ENCODE measurements around the gene ST6GAL1.

ST6GAL1 gene

GRCh38 chr3:187039100-187039722, 108.9 kb downstream of the ST6GAL1 start:
- Histone ChIP-seq H3K36me3 (ENCODE audit: control insufficient read depth in 4 of 4, insufficient read depth in 4 of 4, low read length in 3 of 4) (peaks cover 10 to 46% (median 32%) of the 10 kb centered on the region in 4 experiments), H3K4me3 (ENCODE audit: control insufficient read depth in 1 of 7, extremely low read depth in 1 of 7, insufficient read depth in 4 of 7, low read depth in 2 of 7, low read length in 6 of 7) (no peak overlapping the region), H3K4me1 (ENCODE audit: control extremely low read depth in 1 of 4, control insufficient read depth in 4 of 4, insufficient read depth in 4 of 4, low read length in 3 of 4) (peaks cover 12 to 31% (median 17%) of the 10 kb centered on the region in 4 experiments), H3K9me3 (ENCODE audit: control extremely low read depth in 1 of 5, control insufficient read depth in 4 of 5, insufficient read depth in 2 of 5, low read depth in 1 of 5, low read length in 4 of 5) (peaks cover 0 to 13% (median 0%) of the 10 kb centered on the region in 5 experiments), H3K27me3 (replicated peaks in 2 of 5; ENCODE audit: control insufficient read depth in 4 of 5, insufficient read depth in 5 of 5, low read length in 4 of 5) (no peaks in the 10 kb centered on the region), H3K27ac (ENCODE audit: insufficient read depth in 1 of 2, low read depth in 1 of 2, low read length in 2 of 2, poor library complexity in 1 of 2, severe bottlenecking in 2 of 2) (no peak overlapping the region)
- ChIA-PET CTCF (interaction anchor here (0.8 to 2.2 kb wide), 3 partner anchors 12 to 190 kb away, joined by 3 to 6 read pairs (median 4); no protein-coding TSS in a partner anchor), POLR2A (no interaction called here)
- DNase-seq, result no peak
- WGBS (ENCODE audit: insufficient coverage), result 88% methylated on average over 6 of the region's 10 CpGs

DNA sequence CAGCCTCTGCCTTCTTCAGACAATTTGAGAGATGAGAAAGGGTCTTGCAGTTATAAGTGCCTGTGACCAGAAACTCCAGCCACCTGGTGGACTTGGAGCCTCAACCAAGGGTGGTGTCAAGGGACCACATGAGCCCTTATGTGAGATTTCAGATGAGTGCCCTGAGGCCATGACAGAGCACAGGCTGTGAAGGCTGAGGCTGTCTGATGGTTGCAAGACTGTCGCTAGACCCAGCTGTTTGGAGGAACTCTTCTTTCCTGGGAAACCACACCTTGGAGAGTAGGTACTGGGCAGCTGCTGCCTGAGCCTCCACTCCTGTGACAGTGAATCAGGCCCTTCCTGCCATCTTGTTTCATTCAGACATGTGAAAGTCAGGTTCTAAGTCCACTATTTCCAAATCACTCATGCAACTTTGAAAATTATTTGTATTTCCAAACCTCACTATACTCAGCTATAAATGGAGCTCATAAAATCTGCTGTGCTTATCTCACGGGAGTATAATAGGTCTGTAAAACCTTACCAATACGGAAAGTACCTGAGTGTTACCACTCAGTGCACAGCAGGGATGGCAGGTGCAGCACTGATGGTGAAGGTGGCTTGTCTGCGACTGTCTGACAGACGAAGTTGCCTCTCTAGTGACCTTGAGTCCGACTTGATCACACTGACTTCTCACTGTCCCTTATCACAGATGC, 109.5 kb downstream of the ST6GAL1 start:
- 97% methylated on average over 5 of the region's 6 CpGs for WGBS (ENCODE audit: insufficient coverage)
- ChIA-PET CTCF (interaction anchor here (0.8 to 2.2 kb wide), 3 partner anchors 12 to 191 kb away, joined by 3 to 6 read pairs (median 4); no protein-coding TSS in a partner anchor), POLR2A (interaction anchor here (0.6 kb wide), 1 partner anchor 1632 kb away, joined by 3 read pairs; no protein-coding TSS in a partner anchor)
- Histone ChIP-seq H3K27ac (ENCODE audit: insufficient read depth in 1 of 2, low read depth in 1 of 2, low read length in 2 of 2, poor library complexity in 1 of 2, severe bottlenecking in 2 of 2) (peak overlapping the region in 1 of 2 experiments; percentile 23), H3K36me3 (ENCODE audit: control insufficient read depth in 4 of 4, insufficient read depth in 4 of 4, low read length in 3 of 4) (peaks cover 10 to 45% (median 31%) of the 10 kb centered on the region in 4 experiments), H3K9me3 (ENCODE audit: control extremely low read depth in 1 of 5, control insufficient read depth in 4 of 5, insufficient read depth in 2 of 5, low read depth in 1 of 5, low read length in 4 of 5) (peaks cover 0 to 10% (median 0%) of the 10 kb centered on the region in 5 experiments), H3K4me1 (ENCODE audit: control extremely low read depth in 1 of 4, control insufficient read depth in 4 of 4, insufficient read depth in 4 of 4, low read length in 3 of 4) (peaks cover 14 to 37% (median 21%) of the 10 kb centered on the region in 4 experiments), H3K4me3 (ENCODE audit: control insufficient read depth in 1 of 7, extremely low read depth in 1 of 7, insufficient read depth in 4 of 7, low read depth in 2 of 7, low read length in 6 of 7) (no peak overlapping the region), H3K27me3 (replicated peaks in 2 of 5; ENCODE audit: control insufficient read depth in 4 of 5, insufficient read depth in 5 of 5, low read length in 4 of 5) (no peaks in the 10 kb centered on the region)
- DNase-seq, result no peak

- Histone ChIP-seq H3K27ac (ENCODE audit: insufficient read depth in 1 of 2, low read depth in 1 of 2, low read length in 2 of 2, poor library complexity in 1 of 2, severe bottlenecking in 2 of 2) (peak overlapping the region in 1 of 2 experiments; percentile 23), H3K9me3 (ENCODE audit: control extremely low read depth in 1 of 5, control insufficient read depth in 4 of 5, insufficient read depth in 2 of 5, low read depth in 1 of 5, low read length in 4 of 5) (peaks cover 0 to 6% (median 0%) of the 10 kb centered on the region in 5 experiments), H3K4me3 (ENCODE audit: control insufficient read depth in 1 of 7, extremely low read depth in 1 of 7, insufficient read depth in 4 of 7, low read depth in 2 of 7, low read length in 6 of 7) (no peak overlapping the region), H3K27me3 (replicated peaks in 2 of 5; ENCODE audit: control insufficient read depth in 4 of 5, insufficient read depth in 5 of 5, low read length in 4 of 5) (no peaks in the 10 kb centered on the region), H3K4me1 (ENCODE audit: control extremely low read depth in 1 of 4, control insufficient read depth in 4 of 4, insufficient read depth in 4 of 4, low read length in 3 of 4) (peaks cover 14 to 40% (median 22%) of the 10 kb centered on the region in 4 experiments), H3K36me3 (ENCODE audit: control insufficient read depth in 4 of 4, insufficient read depth in 4 of 4, low read length in 3 of 4) (peaks cover 8 to 50% (median 33%) of the 10 kb centered on the region in 4 experiments)
- ChIA-PET POLR2A (no interaction called here), CTCF (interaction anchor here (1.2 to 2.2 kb wide), 3 partner anchors 10 to 109 kb away, joined by 3 to 6 read pairs (median 4); no protein-coding TSS in a partner anchor)
- DNase-seq, result no peak
- 92% methylated on average over 2 of the region's 5 CpGs for WGBS (ENCODE audit: insufficient coverage)
Observed at GRCh38 chr3:187040516-187041361, 110.4 kb downstream of the ST6GAL1 start.

DNA sequence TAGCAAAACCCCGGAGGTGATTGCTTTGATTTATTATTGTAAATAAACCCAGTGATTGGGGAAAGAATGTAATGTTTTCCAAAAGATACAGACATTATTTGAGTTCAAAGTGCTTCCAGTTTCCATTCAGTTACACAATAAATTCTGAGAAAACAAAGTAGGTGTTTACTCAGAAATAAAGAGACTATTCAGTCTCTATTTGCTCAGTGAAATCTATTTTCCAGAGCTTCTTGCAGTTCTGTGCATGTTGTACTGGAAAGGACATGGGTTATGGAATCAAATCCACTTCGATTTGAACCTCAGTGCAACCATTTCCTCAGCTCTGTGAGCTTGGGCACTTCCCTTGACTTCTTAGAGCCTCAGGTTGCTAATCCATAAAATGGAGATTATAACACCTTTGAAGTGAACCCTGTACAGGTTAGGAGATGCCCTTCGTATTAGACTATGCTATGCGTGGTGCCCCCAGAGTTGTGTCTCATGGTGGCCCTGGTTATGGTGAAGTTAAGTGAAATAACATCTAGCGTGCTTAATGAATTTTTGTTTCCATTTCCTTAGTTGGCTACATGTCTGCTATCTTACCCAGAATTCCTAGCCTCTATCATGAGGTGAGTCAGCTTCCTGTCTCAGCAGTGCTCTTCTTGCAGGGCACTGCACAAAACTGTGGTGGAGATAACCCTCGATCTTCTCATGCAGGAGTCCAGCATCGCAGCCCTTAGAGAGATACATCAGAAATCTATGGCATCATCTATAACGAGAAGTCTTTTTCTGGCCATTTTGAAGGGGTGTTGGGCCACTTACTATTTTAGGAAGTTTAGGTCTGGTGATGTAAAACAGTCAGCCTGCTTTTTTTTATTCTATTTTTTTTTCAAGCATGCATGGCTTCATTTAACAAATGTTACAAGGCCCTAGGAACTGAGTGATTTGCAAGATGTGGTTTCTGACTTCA, 111.3 kb downstream of the ST6GAL1 start:
- Histone ChIP-seq H3K27me3 (replicated peaks in 2 of 5; ENCODE audit: control insufficient read depth in 4 of 5, insufficient read depth in 5 of 5, low read length in 4 of 5) (no peaks in the 10 kb centered on the region), H3K9me3 (ENCODE audit: control extremely low read depth in 1 of 5, control insufficient read depth in 4 of 5, insufficient read depth in 2 of 5, low read depth in 1 of 5, low read length in 4 of 5) (no peaks in the 10 kb centered on the region), H3K4me1 (ENCODE audit: control extremely low read depth in 1 of 4, control insufficient read depth in 4 of 4, insufficient read depth in 4 of 4, low read length in 3 of 4) (peaks cover 14 to 40% (median 22%) of the 10 kb centered on the region in 4 experiments), H3K4me3 (ENCODE audit: control insufficient read depth in 1 of 7, extremely low read depth in 1 of 7, insufficient read depth in 4 of 7, low read depth in 2 of 7, low read length in 6 of 7) (no peak overlapping the region), H3K27ac (ENCODE audit: insufficient read depth in 1 of 2, low read depth in 1 of 2, low read length in 2 of 2, poor library complexity in 1 of 2, severe bottlenecking in 2 of 2) (peak overlapping the region in 1 of 2 experiments; percentile 55), H3K36me3 (ENCODE audit: control insufficient read depth in 4 of 4, insufficient read depth in 4 of 4, low read length in 3 of 4) (peaks cover 8 to 57% (median 37%) of the 10 kb centered on the region in 4 experiments)
- ChIA-PET CTCF (interaction anchor here (1.2 to 2.2 kb wide), 2 partner anchors 10 to 14 kb away, joined by 4 to 6 read pairs; no protein-coding TSS in a partner anchor), POLR2A (no interaction called here)
- 68% methylated on average over 6 of the region's 8 CpGs for WGBS (ENCODE audit: insufficient coverage)
- peak; percentile 39 to 73 (median 65) for DNase-seq

DNA sequence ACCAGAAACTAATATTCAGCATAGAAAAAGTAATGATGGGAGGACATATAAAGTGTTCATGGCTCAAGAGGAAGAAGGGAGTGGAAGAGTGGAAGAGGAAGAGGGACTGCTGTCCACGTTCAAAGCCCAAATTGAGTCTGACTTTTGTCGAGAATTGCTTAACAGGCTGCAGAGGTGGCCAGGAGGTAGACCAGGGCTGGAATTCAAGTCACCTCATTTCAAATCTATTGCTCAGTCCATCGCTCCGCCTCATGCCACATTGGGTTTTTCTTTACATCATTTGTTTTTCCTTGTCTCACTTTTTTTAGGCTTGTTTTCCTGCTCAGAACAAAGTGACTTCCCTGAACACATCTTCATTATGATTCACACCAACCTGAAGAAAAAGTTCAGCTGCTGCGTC, 112.0 kb downstream of the ST6GAL1 start:
- ChIA-PET CTCF (no interaction called here), POLR2A (no interaction called here)
- Histone ChIP-seq H3K4me3 (ENCODE audit: control insufficient read depth in 1 of 7, extremely low read depth in 1 of 7, insufficient read depth in 4 of 7, low read depth in 2 of 7, low read length in 6 of 7) (peak overlapping the region in 1 of 7 experiments; percentile 10), H3K4me1 (ENCODE audit: control extremely low read depth in 1 of 4, control insufficient read depth in 4 of 4, insufficient read depth in 4 of 4, low read length in 3 of 4) (peaks cover 14 to 40% (median 22%) of the 10 kb centered on the region in 4 experiments), H3K36me3 (ENCODE audit: control insufficient read depth in 4 of 4, insufficient read depth in 4 of 4, low read length in 3 of 4) (peaks cover 8 to 57% (median 37%) of the 10 kb centered on the region in 4 experiments), H3K27ac (ENCODE audit: insufficient read depth in 1 of 2, low read depth in 1 of 2, low read length in 2 of 2, poor library complexity in 1 of 2, severe bottlenecking in 2 of 2) (no peak overlapping the region), H3K9me3 (ENCODE audit: control extremely low read depth in 1 of 5, control insufficient read depth in 4 of 5, insufficient read depth in 2 of 5, low read depth in 1 of 5, low read length in 4 of 5) (no peaks in the 10 kb centered on the region), H3K27me3 (replicated peaks in 2 of 5; ENCODE audit: control insufficient read depth in 4 of 5, insufficient read depth in 5 of 5, low read length in 4 of 5) (no peaks in the 10 kb centered on the region)
- no peak for DNase-seq
- 86% methylated on average over 4 of the region's 5 CpGs for WGBS (ENCODE audit: insufficient coverage)

DNA sequence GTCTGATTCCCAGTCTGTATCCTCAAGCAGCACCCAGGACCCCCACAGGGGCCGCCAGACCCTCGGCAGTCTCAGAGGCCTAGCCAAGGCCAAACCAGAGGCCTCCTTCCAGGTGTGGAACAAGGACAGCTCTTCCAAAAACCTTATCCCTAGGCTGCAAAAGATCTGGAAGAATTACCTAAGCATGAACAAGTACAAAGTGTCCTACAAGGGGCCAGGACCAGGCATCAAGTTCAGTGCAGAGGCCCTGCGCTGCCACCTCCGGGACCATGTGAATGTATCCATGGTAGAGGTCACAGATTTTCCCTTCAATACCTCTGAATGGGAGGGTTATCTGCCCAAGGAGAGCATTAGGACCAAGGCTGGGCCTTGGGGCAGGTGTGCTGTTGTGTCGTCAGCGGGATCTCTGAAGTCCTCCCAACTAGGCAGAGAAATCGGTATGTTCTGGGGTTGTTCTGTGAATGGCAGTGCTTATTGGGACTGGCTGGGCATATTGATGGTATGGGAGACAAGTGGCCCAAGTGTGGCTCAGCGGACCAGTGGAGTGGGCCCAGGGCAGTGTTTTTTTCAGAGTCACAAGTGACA, 112.6 kb downstream of the ST6GAL1 start:
- H3K27me3 ChIP-seq (replicated peaks in 2 of 5; ENCODE audit: control insufficient read depth in 4 of 5, insufficient read depth in 5 of 5, low read length in 4 of 5), result no peaks in the 10 kb centered on the region
- DNase-seq, result no peak
- no peak overlapping the region for H3K27ac ChIP-seq (ENCODE audit: insufficient read depth in 1 of 2, low read depth in 1 of 2, low read length in 2 of 2, poor library complexity in 1 of 2, severe bottlenecking in 2 of 2)
- H3K4me1 ChIP-seq (ENCODE audit: control extremely low read depth in 1 of 4, control insufficient read depth in 4 of 4, insufficient read depth in 4 of 4, low read length in 3 of 4), result peaks cover 14 to 40% (median 22%) of the 10 kb centered on the region in 4 experiments
- peaks cover 8 to 57% (median 37%) of the 10 kb centered on the region in 4 experiments for H3K36me3 ChIP-seq (ENCODE audit: control insufficient read depth in 4 of 4, insufficient read depth in 4 of 4, low read length in 3 of 4)
- H3K4me3 ChIP-seq (ENCODE audit: control insufficient read depth in 1 of 7, extremely low read depth in 1 of 7, insufficient read depth in 4 of 7, low read depth in 2 of 7, low read length in 6 of 7), result no peak overlapping the region
- WGBS (ENCODE audit: insufficient coverage), result 94% methylated on average over 7 of the region's 8 CpGs
- no peaks in the 10 kb centered on the region for H3K9me3 ChIP-seq (ENCODE audit: control extremely low read depth in 1 of 5, control insufficient read depth in 4 of 5, insufficient read depth in 2 of 5, low read depth in 1 of 5, low read length in 4 of 5)
- ChIA-PET POLR2A (no interaction called here), CTCF (no interaction called here)

Measured in common myeloid progenitor, CD34-positive (primary cell).